Stomach (tissue), 4 donors: ENCODE data around the gene ZNF414.

Experiments
- EP300 ChIP-seq: sonication (generic); formaldehyde crosslinking; IDR thresholded peaks from one replicate; pipeline ENCODE4 v1.6.1; 2017; ENCODE audit warnings: antibody characterized with exemption
- POLR2A ChIP-seq, 4 donors: fragments of 450-650 bp; IDR thresholded peaks; one replicate each; pipeline ENCODE4 v1.6.1; 2016; ENCODE audit warnings: antibody characterized with exemption in 4 of 4, control low read depth in 2 of 4, mild to moderate bottlenecking in 1 of 4, moderate library complexity in 1 of 4
- TF ChIP-seq, protein P1 (sequence below), 7 experiments: fragments of 450-650 bp in 4 of 7; fragments of 200-600 bp in 3 of 7; sonication (generic) in 3 of 7; IDR thresholded peaks; one replicate each; pipeline ENCODE4 v1.5.1; 2016 to 2019; ENCODE audit warnings: antibody characterized with exemption in 7 of 7, control low read depth in 2 of 7, mild to moderate bottlenecking in 1 of 7

DNA sequence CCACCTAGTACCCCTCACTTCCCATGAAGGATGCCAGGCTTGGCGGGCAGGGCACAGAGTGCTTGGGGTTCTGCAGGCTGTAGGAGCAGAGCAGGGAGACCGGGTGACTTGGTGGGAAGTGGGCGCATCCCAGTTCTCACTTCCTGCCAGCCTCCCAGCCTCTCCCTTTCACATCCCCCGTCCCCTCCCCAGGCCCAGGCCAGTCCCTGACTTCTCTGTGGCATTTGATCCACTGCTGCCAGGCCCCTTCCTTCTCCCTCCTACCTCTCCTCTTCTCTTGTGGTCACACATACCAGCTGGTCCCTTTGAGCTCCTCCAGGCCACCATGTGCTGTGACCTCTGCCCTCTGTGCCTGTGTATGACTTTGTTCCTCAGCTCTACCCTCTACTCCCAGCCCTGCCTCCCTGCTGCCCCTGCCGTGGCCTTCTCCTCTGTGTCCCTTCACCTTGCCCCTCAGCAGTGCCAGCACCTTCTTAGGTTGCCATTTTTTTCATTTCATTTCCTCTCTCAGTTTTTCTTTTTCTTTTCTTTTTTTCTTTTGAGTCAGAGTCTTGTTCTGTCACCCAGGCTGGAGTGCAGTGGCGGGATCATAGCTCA lies 43.8 kb upstream of the ZNF414 start:
- TF ChIP-seq, protein P1, sequence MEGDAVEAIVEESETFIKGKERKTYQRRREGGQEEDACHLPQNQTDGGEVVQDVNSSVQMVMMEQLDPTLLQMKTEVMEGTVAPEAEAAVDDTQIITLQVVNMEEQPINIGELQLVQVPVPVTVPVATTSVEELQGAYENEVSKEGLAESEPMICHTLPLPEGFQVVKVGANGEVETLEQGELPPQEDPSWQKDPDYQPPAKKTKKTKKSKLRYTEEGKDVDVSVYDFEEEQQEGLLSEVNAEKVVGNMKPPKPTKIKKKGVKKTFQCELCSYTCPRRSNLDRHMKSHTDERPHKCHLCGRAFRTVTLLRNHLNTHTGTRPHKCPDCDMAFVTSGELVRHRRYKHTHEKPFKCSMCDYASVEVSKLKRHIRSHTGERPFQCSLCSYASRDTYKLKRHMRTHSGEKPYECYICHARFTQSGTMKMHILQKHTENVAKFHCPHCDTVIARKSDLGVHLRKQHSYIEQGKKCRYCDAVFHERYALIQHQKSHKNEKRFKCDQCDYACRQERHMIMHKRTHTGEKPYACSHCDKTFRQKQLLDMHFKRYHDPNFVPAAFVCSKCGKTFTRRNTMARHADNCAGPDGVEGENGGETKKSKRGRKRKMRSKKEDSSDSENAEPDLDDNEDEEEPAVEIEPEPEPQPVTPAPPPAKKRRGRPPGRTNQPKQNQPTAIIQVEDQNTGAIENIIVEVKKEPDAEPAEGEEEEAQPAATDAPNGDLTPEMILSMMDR (IDR thresholded peaks at IDR 0.05) = no peak
- no peak for TF ChIP-seq POLR2A (IDR thresholded peaks at IDR 0.05)
- no peak for TF ChIP-seq EP300
